Measurements from ENCODE around the gene AGPAT3. TPM values are rescaled to one million over a fixed set of nuclear protein-coding genes. Genes with fewer than 3 reads are reported as not detected.

The AGPAT3 gene
- total RNA-seq, 4 donors from 2014 or later, result 28.0 to 36.5 (median 32.2) TPM

DNA sequence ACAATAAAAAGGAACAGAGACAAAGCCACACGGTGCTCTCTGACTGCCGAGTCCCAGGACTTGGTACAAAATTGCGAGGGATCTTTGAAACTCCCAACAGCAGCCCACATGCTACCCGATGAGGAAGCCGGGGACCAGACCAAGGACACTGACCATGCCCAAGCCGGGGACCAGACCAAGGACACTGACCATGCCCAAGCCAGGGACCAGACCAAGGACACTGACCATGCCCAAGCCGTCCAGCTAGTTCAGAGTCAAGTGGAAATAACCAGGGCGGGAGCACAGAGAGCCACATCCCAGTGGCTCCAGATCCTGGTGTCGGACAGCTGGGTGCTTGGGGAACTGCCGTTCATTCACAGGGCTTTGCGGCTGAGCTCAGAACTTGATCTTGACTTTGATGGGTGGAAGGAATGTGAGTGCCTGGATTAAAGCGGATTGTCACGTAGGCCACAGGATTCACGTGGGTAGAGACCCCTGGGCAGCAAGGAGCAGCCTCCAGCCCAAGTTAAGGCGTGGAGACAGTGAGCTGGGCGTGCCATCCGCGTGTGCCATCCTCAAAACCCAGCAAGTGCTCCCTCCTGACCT is 130.6 kb downstream of the AGPAT3 start:
- H3K9me3 ChIP-seq, result no peaks in the 10 kb centered on the region
- no peak for DNase-seq (ENCODE audit: extremely low spot score)
- H3K4me1 ChIP-seq, result no peaks in the 10 kb centered on the region
- H3K36me3 ChIP-seq, result no peaks in the 10 kb centered on the region
- TF ChIP-seq POLR2AphosphoS5 (IDR thresholded peaks at IDR 0.05) (no peak), EP300 (IDR thresholded peaks at IDR 0.05) (no peak), POLR2A (IDR thresholded peaks at IDR 0.05; ENCODE audit: low read depth) (no peak)
- TF ChIP-seq, protein P1, sequence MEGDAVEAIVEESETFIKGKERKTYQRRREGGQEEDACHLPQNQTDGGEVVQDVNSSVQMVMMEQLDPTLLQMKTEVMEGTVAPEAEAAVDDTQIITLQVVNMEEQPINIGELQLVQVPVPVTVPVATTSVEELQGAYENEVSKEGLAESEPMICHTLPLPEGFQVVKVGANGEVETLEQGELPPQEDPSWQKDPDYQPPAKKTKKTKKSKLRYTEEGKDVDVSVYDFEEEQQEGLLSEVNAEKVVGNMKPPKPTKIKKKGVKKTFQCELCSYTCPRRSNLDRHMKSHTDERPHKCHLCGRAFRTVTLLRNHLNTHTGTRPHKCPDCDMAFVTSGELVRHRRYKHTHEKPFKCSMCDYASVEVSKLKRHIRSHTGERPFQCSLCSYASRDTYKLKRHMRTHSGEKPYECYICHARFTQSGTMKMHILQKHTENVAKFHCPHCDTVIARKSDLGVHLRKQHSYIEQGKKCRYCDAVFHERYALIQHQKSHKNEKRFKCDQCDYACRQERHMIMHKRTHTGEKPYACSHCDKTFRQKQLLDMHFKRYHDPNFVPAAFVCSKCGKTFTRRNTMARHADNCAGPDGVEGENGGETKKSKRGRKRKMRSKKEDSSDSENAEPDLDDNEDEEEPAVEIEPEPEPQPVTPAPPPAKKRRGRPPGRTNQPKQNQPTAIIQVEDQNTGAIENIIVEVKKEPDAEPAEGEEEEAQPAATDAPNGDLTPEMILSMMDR (IDR thresholded peaks at IDR 0.05), result no peak
- no peak overlapping the region for H3K4me3 ChIP-seq
- peaks cover 0 to 15% (median 0%) of the 10 kb centered on the region in 4 donors for H3K27me3 ChIP-seq
- H3K27ac ChIP-seq (replicated peaks in 1 of 4), result no peak overlapping the region
- WGBS, result 94% methylated on average over 16 of the region's 18 CpGs
- intact Hi-C loops (cut with DNase I), result no loop called here

DNA sequence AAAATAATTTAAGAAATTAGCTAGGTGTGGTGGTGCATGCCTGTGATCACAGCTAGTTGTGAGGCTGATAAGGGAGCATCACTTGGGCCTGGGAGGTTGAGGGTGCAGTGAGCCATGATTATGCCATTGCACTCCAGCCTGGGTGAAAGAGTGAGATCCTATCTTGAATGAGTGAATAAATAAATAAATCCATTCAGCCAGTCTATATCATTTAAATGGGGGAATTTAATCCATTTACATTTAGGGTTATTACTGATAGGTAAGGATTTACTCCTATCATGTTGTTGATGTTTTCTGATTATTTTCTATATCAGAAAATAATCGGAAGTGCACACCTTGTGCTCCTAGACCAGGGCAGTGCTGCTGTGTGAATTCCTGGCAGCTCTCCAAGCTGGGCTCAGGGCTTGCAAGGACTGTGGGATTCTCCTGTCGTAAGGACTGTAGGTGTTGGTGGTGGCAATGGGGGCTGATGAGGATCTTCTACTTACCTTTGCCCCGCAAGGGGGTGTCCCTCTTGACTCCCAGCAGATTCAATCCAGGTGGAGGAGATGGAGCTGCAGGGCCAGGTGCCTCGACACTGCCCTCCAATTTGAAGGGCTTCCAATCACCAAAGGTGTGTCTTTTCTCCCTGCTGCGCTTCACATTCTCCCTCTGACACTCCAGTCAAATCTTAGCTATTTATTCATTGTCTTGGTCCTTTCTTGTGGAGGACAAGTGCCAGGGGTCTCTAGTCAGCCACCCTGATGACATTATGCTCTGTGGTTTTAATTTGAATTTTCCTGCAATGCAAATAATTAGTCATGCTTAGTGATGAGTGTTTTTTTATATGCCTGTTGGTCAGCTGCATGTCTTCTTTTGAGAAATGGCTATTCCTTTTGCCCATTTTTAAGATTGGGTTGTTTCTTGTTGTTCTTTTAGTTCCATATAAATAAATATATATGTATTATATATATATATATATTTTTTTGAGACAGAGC is 133.0 kb downstream of the AGPAT3 start:
- H3K9me3 ChIP-seq, result no peaks in the 10 kb centered on the region
- H3K4me1 ChIP-seq, result no peaks in the 10 kb centered on the region
- WGBS, result 81% methylated on average over 5 of the region's 5 CpGs
- H3K27me3 ChIP-seq, result peaks cover 0 to 26% (median 0%) of the 10 kb centered on the region in 4 donors
- no peak overlapping the region for H3K4me3 ChIP-seq
- DNase-seq (ENCODE audit: extremely low spot score), result no peak
- H3K27ac ChIP-seq (replicated peaks in 1 of 4), result no peak overlapping the region
- no peaks in the 10 kb centered on the region for H3K36me3 ChIP-seq
- intact Hi-C loops (cut with DNase I), result no loop called here
- TF ChIP-seq, protein P1 (IDR thresholded peaks at IDR 0.05), result no peak
- TF ChIP-seq EP300 (IDR thresholded peaks at IDR 0.05), result no peak
- no peak for TF ChIP-seq POLR2A (IDR thresholded peaks at IDR 0.05; ENCODE audit: low read depth)
- no peak for TF ChIP-seq POLR2AphosphoS5 (IDR thresholded peaks at IDR 0.05)

DNA sequence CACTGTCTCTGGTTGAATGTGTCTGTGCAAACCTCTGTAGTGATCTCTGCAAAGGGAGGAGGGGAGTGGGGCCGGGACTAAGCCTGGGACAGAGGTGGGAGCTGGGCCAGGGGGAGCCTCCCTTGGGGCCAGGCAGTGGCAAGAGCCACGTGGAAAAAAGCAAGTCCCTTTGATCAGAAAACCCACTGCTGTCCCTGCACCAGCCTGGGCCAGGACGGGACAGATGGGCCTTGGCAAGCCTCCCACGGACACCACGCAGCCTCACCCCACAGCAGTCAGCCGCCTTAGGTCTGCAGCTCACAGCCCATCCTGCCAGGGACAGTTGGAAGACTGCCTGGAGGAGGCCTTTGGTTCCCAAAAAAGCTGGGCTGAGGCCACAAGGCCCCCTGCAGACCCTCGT is 135.3 kb downstream of the AGPAT3 start:
- TF ChIP-seq, protein P1 (IDR thresholded peaks at IDR 0.05), result no peak
- TF ChIP-seq EP300 (IDR thresholded peaks at IDR 0.05) (no peak), POLR2AphosphoS5 (IDR thresholded peaks at IDR 0.05) (no peak), POLR2A (IDR thresholded peaks at IDR 0.05; ENCODE audit: low read depth) (no peak)
- 42% methylated on average over 6 of the region's 7 CpGs for WGBS
- no peak for DNase-seq (ENCODE audit: extremely low spot score)
- H3K9me3 ChIP-seq, result no peaks in the 10 kb centered on the region
- intact Hi-C loops (cut with DNase I), result no loop called here
- no peak overlapping the region for H3K4me3 ChIP-seq
- no peaks in the 10 kb centered on the region for H3K36me3 ChIP-seq
- no peak overlapping the region for H3K27ac ChIP-seq (replicated peaks in 1 of 4)
- no peaks in the 10 kb centered on the region for H3K4me1 ChIP-seq
- peaks cover 0 to 11% (median 0%) of the 10 kb centered on the region in 4 donors for H3K27me3 ChIP-seq

DNA sequence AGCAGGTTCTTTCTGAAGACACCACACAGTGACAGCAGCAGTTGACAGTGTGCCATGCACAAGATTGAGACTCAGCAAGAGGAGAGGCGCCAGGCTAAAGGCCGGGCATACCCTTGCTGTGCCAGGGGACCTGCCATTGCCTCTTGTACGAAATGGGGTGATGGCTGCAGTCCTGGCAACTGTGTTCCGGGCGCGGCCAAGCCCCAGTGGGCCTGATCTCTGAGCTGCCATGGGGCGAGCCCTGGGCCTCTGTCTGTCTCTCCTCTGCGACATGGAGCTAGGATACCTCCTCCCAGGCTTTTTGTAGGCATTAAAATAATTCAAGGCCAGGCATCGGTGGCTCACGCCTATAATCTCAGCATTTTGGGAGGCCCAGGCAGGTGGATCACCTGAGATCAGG is 137.5 kb downstream of the AGPAT3 start:
- Histone ChIP-seq H3K4me1 (peaks cover 0 to 13% (median 5%) of the 10 kb centered on the region in 4 donors), H3K27ac (replicated peaks in 1 of 4) (no peak overlapping the region), H3K27me3 (peaks cover 0 to 11% (median 0%) of the 10 kb centered on the region in 4 donors), H3K4me3 (no peak overlapping the region), H3K36me3 (no peaks in the 10 kb centered on the region), H3K9me3 (no peaks in the 10 kb centered on the region)
- 92% methylated on average over 9 of the region's 10 CpGs for WGBS
- no peak for DNase-seq (ENCODE audit: extremely low spot score)
- TF ChIP-seq EP300 (IDR thresholded peaks at IDR 0.05), result no peak
- TF ChIP-seq, protein P1 (IDR thresholded peaks at IDR 0.05), result no peak
- TF ChIP-seq POLR2A (IDR thresholded peaks at IDR 0.05; ENCODE audit: low read depth), result no peak
- TF ChIP-seq POLR2AphosphoS5 (IDR thresholded peaks at IDR 0.05), result no peak
- intact Hi-C loops (cut with DNase I), result no loop called here

Measured in esophagus muscularis mucosa (tissue), 4 donors.